Putamen (tissue), 1 donor: ENCODE results near the gene VPS35.
A peak's percentile ranks its signal among the peaks of the same experiment; 100 is the strongest.

ENCODE experiments used
- DNase-seq: peaks from one replicate; pipeline ENCODE4 v3.0.0-alpha.2; 2016; ENCODE audit warnings: low spot score

The VPS35 gene

GRCh38 chr16:46688654-46689364, at the start of gene VPS35:
Gene VPS35, minus strand, starts transcription at chr16:46689178. Its CDS starts 45 bp downstream, at chr16:46689133.
- DNase-seq, result peak; percentile 99

- no peak for DNase-seq
Observed at GRCh38 chr16:46737621-46738214, 48.7 kb upstream of the VPS35 start.

GRCh38 chr16:46736695-46737094, 47.7 kb upstream of the VPS35 start:
- no peak for DNase-seq

GRCh38 chr16:46733319-46733830, 44.4 kb upstream of the VPS35 start:
- DNase-seq, result no peak

- DNase-seq, result no peak
Observed at GRCh38 chr16:46732561-46732960, 43.6 kb upstream of the VPS35 start.

- no peak for DNase-seq
Observed at GRCh38 chr16:46731691-46732555, 42.9 kb upstream of the VPS35 start.

- no peak for DNase-seq
Observed at GRCh38 chr16:46730801-46731690, 42.1 kb upstream of the VPS35 start.

GRCh38 chr16:46730126-46730525, 41.1 kb upstream of the VPS35 start:
- no peak for DNase-seq

GRCh38 chr16:46729326-46729995, 40.5 kb upstream of the VPS35 start:
- DNase-seq, result no peak

- DNase-seq, result no peak
Observed at GRCh38 chr16:46728806-46729205, 39.8 kb upstream of the VPS35 start.

GRCh38 chr16:46727630-46728029, 38.7 kb upstream of the VPS35 start:
- DNase-seq, result no peak

- DNase-seq, result no peak
Observed at GRCh38 chr16:46727184-46727583, 38.2 kb upstream of the VPS35 start.

- no peak for DNase-seq
Observed at GRCh38 chr16:46721885-46722284, 32.9 kb upstream of the VPS35 start.

- no peak for DNase-seq
Observed at GRCh38 chr16:46720619-46721018, 31.6 kb upstream of the VPS35 start.

GRCh38 chr16:46719528-46719927, 30.6 kb upstream of the VPS35 start:
- no peak for DNase-seq

GRCh38 chr16:46718214-46718613, 29.2 kb upstream of the VPS35 start:
- no peak for DNase-seq

GRCh38 chr16:46717692-46718091, 28.7 kb upstream of the VPS35 start:
- DNase-seq, result no peak

- DNase-seq, result no peak
Observed at GRCh38 chr16:46715769-46716305, 26.9 kb upstream of the VPS35 start.

GRCh38 chr16:46714797-46715591, 26.0 kb upstream of the VPS35 start:
- no peak for DNase-seq

GRCh38 chr16:46713634-46714033, 24.7 kb upstream of the VPS35 start:
- no peak for DNase-seq
